GM13977 (cell line): Measurements from ENCODE around the gene LIFR.
"Not testable (repeated sequence)": the region's sequence is repeated elsewhere in the genome, so short reads cannot be mapped to it uniquely, and the experiment has no call there.

Source experiments
- DNase-seq: peaks from one replicate; pipeline ENCODE4 v3.0.0; 2012; ENCODE audit warnings: low spot score
- CTCF ChIP-seq: IDR thresholded peaks from 2 replicates; pipeline ENCODE4 v1.5.1; 2012; ENCODE audit warnings: mild to moderate bottlenecking, control low read depth; ENCODE audit not compliant: insufficient read depth; ENCODE audit errors: extremely low read depth, missing control alignments
- in situ Hi-C: fragments of 300-500 bp; cut with MboI; formaldehyde crosslinking; loops from one replicate; pipeline ENCODE4 v1.12.0; 2022; ENCODE audit warnings: low sequenced_read_pairs, low pct_unique_long_range_greater_than_20kb, mixed read lengths, inconsistent platforms; ENCODE audit not compliant: unreplicated experiment

The LIFR gene

GRCh38 chr5:38600329-38601045 is 44.0 kb upstream of the LIFR start:
- in situ Hi-C loops = no loop called here
- TF ChIP-seq CTCF = no peak
- DNase-seq = no peak

DNA sequence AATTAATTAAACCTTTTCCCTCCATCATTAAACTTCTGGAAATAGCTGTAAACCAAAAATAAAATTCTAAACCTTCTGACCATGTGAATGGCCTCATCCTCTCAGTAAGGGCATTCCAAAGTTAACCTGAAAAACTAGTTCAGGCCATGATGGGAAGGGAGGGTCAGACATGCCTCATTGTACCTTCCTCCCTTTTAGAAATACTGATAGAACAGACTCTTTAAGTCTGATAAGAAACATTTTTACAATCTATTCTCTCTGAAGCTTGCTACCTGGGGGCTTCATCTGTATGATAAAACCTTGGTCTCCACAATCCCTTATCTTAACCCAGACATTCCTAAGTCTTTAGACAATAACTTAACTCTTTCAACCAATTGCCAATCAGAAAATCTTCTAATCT is 43.3 kb upstream of the LIFR start:
- DNase-seq, in situ Hi-C loops: not testable (repeated sequence)

GRCh38 chr5:38598994-38599617 is 42.7 kb upstream of the LIFR start:
- DNase-seq = no peak
- no peak for TF ChIP-seq CTCF
- in situ Hi-C loops = no loop called here

GRCh38 chr5:38598296-38598993 is 42.0 kb upstream of the LIFR start:
- TF ChIP-seq CTCF = no peak
- DNase-seq = no peak
- in situ Hi-C loops = no loop called here

GRCh38 chr5:38596981-38597380 is 40.5 kb upstream of the LIFR start:
- TF ChIP-seq CTCF = no peak
- DNase-seq = no peak
- in situ Hi-C loops = no loop called here

DNA sequence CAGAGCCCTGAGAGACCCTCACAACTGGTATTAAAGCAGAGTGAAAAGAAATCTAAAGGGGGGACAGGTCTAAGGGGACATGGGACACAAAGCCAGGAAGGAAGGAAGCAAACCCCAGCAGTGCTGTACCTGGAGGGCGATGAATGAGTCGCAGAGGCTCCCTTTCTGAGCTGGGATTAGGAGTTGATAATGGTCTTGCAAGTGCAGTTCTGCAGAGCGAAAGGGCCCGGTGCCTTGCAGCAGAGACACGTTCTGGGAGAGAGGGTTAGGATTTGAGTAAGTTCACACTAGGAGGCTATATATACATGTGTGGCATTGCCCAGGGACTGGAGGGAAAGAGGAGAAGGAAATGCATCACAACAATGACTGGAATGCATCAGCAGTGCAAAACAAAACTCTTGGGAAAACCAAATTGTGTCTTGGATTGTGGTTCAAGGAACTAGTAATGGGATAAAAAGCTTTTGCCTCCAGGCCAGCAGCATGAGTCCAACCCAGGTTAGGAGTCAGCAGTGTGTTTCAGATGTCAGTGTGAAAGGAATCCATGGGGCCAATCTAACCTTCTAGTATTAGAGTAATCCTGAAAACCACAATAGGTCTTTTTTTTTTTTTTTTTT is 38.8 kb upstream of the LIFR start:
- TF ChIP-seq CTCF = no peak
- DNase-seq = no peak
- in situ Hi-C loops = no loop called here
